ENCODE measurements around the gene SERTAD2.
A peak's percentile ranks its signal among the peaks of the same experiment; 100 is the strongest.

The SERTAD2 gene

GRCh38 chr2:64646007-64646880, 7.5 kb downstream of the SERTAD2 start:
- no peak for DNase-seq (ENCODE audit: low spot score)

GRCh38 chr2:64644458-64645382, 9.0 kb downstream of the SERTAD2 start:
- DNase-seq (ENCODE audit: low spot score) = peak; percentile 88

GRCh38 chr2:64643838-64644457, 9.8 kb downstream of the SERTAD2 start:
- DNase-seq (ENCODE audit: low spot score) = no peak

GRCh38 chr2:64641599-64641998, 12.1 kb downstream of the SERTAD2 start:
- no peak for DNase-seq (ENCODE audit: low spot score)

- DNase-seq (ENCODE audit: low spot score) = no peak
Observed at GRCh38 chr2:64640153-64641044, 13.3 kb downstream of the SERTAD2 start.

- DNase-seq (ENCODE audit: low spot score) = no peak
Observed at GRCh38 chr2:64639691-64640090, 14.0 kb downstream of the SERTAD2 start.

- no peak for DNase-seq (ENCODE audit: low spot score)
Observed at GRCh38 chr2:64638502-64639120, 15.1 kb downstream of the SERTAD2 start.

- no peak for DNase-seq (ENCODE audit: low spot score)
Observed at GRCh38 chr2:64637931-64638330, 15.8 kb downstream of the SERTAD2 start.

- DNase-seq (ENCODE audit: low spot score) = no peak
Observed at GRCh38 chr2:64637000-64637635, 16.6 kb downstream of the SERTAD2 start.

GRCh38 chr2:64635976-64636911, 17.5 kb downstream of the SERTAD2 start:
- DNase-seq (ENCODE audit: low spot score) = no peak

GRCh38 chr2:64634345-64635267, 19.1 kb downstream of the SERTAD2 start:
- DNase-seq (ENCODE audit: low spot score) = no peak

GRCh38 chr2:64632835-64633819, 20.6 kb downstream of the SERTAD2 start:
- DNase-seq (ENCODE audit: low spot score) = no peak

GRCh38 chr2:64631771-64632170, 21.9 kb downstream of the SERTAD2 start:
- DNase-seq (ENCODE audit: low spot score) = no peak

GRCh38 chr2:64630752-64631151, 23.0 kb downstream of the SERTAD2 start:
- DNase-seq (ENCODE audit: low spot score) = no peak

- DNase-seq (ENCODE audit: low spot score) = no peak
Observed at GRCh38 chr2:64629875-64630274, 23.8 kb downstream of the SERTAD2 start.

GRCh38 chr2:64629329-64629781, 24.4 kb downstream of the SERTAD2 start:
- no peak for DNase-seq (ENCODE audit: low spot score)

Measured in HuH-7 (cell line).